GM12865 (cell line): ENCODE measurements around the gene ALLC.

ENCODE experiments used
- DNase-seq: peaks from one replicate; pipeline ENCODE4 v3.0.0; 2010; ENCODE audit warnings: low read depth
- H3K4me3 ChIP-seq: 2 replicates; pipeline ENCODE4 v1.5.1; 2011; ENCODE audit warnings: mild to moderate bottlenecking, low read depth, low read length, control low read depth
- CTCF ChIP-seq: IDR thresholded peaks from 2 replicates; pipeline ENCODE4 v1.5.1; 2011; ENCODE audit warnings: low read length, control low read depth, low read depth, inconsistent platforms; ENCODE audit not compliant: insufficient read depth; ENCODE audit errors: missing control alignments

Gene ALLC

GRCh38 chr2:3696545-3696944, 38.5 kb downstream of the ALLC start:
- TF ChIP-seq CTCF = no peak
- DNase-seq = no peak
- H3K4me3 ChIP-seq = no peak overlapping the region

- TF ChIP-seq CTCF = no peak
Observed at GRCh38 chr2:3701071-3701470, 43.1 kb downstream of the ALLC start.

DNA sequence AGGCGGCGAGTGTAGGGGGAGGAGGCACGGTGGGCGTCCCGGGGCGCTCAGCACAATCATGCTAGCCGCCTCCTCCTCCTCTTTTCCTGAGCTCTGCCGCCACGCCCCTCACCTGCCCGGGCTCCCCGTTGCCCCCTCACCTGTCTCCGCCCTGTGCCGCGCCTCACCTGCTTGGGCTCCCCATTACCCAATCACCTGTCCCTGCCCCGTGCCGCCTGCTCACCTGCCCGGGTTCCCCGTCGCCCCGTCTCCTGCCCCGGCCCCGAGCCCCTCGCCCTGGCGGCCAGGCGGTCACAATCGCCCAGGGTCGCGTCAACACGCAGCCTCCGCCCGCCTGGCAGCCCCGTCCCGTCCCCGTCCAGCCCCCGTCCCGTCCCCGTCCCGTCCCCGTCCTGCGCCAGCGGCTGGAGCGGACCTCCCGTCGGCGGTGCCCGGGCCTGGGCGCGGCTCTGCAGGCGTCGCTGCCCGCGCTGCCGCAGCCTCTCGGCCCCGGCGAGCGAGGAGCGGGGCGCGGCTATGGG, 45.3 kb downstream of the ALLC start, which contains the start of gene DCDC2C:
Gene DCDC2C (plus strand): TSS at position 340 of the 521 bp plus-strand sequence. CDS start 177 bp downstream, at position 517.
- no peak within 1 kb of the TSS for H3K4me3 ChIP-seq
- DNase-seq = no peak
- no peak for TF ChIP-seq CTCF

More at GRCh38 chr2:3701071-3701470, 43.1 kb downstream of the ALLC start:
- no peak overlapping the region for H3K4me3 ChIP-seq
- DNase-seq = no peak

DNA sequence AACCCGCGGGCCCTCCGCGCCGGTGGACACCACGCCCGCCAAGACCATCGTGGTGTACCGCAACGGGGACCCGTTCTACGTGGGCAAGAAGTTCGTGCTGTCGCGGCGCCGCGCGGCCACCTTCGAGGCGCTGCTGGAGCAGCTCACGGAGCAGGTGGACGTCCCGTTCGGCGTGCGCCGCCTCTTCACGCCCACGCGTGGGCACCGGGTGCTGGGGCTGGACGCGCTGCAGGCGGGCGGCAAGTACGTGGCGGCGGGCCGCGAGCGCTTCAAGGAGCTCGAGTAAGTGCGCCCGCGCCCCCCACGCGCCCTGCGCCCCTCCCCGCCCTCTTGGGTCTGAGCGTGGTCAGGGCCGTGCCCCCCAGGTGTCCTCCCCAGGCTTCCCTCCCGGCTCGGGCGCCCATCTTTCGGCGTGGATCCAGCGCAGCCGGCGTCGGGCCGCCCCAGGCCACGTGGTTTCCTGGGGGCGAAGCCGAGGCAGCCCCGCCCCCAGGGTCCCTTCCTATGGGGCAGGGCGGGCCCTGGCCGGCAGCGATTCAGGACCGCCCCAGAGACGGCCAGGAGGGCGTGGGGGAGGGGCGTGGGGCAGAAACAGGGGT, 45.9 kb downstream of the ALLC start:
- no peak for DNase-seq
- no peak for TF ChIP-seq CTCF
- H3K4me3 ChIP-seq = no peak overlapping the region

- TF ChIP-seq CTCF = no peak
- no peak for DNase-seq
Observed at GRCh38 chr2:3704692-3705091, 46.7 kb downstream of the ALLC start.

GRCh38 chr2:3705782-3706181, 47.8 kb downstream of the ALLC start:
- no peak for DNase-seq
- no peak overlapping the region for H3K4me3 ChIP-seq
- TF ChIP-seq CTCF = no peak

More at GRCh38 chr2:3704692-3705091, 46.7 kb downstream of the ALLC start:
- no peak overlapping the region for H3K4me3 ChIP-seq

GRCh38 chr2:3706892-3707291, 48.9 kb downstream of the ALLC start:
- no peak overlapping the region for H3K4me3 ChIP-seq
- no peak for TF ChIP-seq CTCF
- no peak for DNase-seq
